ENCODE results near the gene DENND1C.

DNA sequence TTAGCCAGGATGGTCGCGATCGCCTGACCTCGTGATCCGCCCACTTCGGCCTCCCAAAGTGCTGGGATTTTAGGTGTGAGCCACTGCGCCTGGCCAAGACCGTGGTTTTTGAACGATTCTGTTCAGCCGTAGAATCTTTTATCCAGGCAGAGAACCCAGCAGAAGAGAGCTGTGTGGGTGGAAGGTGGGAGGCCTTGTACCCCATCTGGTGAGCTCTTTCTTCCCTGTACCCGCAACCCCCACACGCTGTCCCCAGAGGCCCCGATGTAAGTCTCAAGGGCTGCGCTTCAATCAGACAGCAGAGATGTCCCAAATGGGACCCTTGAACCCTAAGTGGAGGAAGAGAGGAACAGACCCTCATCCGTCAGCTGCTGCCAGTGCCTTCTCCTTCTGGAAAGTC, 25.7 kb downstream of the DENND1C start:
- TF ChIP-seq, protein P1, sequence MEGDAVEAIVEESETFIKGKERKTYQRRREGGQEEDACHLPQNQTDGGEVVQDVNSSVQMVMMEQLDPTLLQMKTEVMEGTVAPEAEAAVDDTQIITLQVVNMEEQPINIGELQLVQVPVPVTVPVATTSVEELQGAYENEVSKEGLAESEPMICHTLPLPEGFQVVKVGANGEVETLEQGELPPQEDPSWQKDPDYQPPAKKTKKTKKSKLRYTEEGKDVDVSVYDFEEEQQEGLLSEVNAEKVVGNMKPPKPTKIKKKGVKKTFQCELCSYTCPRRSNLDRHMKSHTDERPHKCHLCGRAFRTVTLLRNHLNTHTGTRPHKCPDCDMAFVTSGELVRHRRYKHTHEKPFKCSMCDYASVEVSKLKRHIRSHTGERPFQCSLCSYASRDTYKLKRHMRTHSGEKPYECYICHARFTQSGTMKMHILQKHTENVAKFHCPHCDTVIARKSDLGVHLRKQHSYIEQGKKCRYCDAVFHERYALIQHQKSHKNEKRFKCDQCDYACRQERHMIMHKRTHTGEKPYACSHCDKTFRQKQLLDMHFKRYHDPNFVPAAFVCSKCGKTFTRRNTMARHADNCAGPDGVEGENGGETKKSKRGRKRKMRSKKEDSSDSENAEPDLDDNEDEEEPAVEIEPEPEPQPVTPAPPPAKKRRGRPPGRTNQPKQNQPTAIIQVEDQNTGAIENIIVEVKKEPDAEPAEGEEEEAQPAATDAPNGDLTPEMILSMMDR (IDR thresholded peaks at IDR 0.05): no peak
- no peak for TF ChIP-seq EZH2 (IDR thresholded peaks at IDR 0.05)

Measured in neural progenitor cell (in vitro differentiated cells).